ENCODE data around the gene TIPRL.

Gene TIPRL

DNA sequence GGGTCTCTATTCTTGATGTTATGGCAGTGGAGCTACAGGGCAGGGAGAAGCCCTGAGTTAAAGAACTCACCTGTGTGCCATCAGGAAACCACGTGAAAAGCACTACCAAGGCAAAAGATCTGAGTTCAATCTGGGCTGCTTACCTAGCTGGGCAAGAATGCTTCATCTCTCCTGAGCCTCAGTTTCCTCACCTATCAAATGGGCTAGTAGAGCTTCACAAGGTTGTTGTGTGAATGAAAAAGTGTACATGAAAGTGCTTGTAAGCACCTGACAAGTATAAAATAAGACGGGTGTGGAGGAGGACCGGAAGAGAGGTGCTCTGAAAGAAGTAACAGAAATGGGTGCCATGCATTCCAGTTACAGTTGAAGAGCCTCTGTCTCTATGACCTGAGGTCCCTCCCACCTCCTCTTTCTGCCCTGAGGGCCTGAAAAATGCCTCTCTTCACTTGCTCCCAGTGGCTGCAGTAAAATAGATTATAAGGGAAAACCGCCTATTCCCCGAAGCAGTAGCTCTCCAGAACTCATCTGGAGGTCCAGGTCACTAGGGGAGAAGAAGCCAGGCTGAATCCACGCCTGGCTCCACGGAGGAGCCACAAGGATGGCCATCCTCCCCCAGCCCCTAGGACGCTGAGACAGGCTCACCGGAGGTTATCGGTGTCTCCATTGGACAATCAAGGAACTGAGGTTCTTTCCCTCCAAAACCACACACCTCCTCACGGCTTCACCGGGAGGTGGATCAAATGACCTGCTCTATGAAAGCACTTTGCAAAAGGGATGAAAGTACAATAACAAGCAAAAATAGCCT, 43.4 kb upstream of the TIPRL start:
- H3K9ac ChIP-seq: no peak overlapping the region
- no peaks in the 10 kb centered on the region for H3K4me1 ChIP-seq (ENCODE audit: low read depth, poor library complexity, severe bottlenecking)
- H3K4me2 ChIP-seq: peak overlapping the region; percentile 84; the same call in 1 of the 2 replicates
- no peaks in the 10 kb centered on the region for H4K20me1 ChIP-seq (ENCODE audit: insufficient read depth)
- H3K79me2 ChIP-seq (ENCODE audit: insufficient read depth, low read depth): no peaks in the 10 kb centered on the region
- TF ChIP-seq, protein P1, sequence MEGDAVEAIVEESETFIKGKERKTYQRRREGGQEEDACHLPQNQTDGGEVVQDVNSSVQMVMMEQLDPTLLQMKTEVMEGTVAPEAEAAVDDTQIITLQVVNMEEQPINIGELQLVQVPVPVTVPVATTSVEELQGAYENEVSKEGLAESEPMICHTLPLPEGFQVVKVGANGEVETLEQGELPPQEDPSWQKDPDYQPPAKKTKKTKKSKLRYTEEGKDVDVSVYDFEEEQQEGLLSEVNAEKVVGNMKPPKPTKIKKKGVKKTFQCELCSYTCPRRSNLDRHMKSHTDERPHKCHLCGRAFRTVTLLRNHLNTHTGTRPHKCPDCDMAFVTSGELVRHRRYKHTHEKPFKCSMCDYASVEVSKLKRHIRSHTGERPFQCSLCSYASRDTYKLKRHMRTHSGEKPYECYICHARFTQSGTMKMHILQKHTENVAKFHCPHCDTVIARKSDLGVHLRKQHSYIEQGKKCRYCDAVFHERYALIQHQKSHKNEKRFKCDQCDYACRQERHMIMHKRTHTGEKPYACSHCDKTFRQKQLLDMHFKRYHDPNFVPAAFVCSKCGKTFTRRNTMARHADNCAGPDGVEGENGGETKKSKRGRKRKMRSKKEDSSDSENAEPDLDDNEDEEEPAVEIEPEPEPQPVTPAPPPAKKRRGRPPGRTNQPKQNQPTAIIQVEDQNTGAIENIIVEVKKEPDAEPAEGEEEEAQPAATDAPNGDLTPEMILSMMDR (conservative IDR thresholded peaks at IDR 0.05; ENCODE audit: low read depth, low read length): no peak
- H3K36me3 ChIP-seq (ENCODE audit: insufficient read depth): no peaks in the 10 kb centered on the region
- H3K4me3 ChIP-seq (IDR thresholded peaks at IDR 0.05; ENCODE audit: insufficient read depth, low read depth, low read length): no peak overlapping the region
- peak overlapping the region; percentile 84; the same call in 1 of the 2 replicates for H2AFZ ChIP-seq (ENCODE audit: low read depth)
- no peak overlapping the region for H3K27ac ChIP-seq
- peaks cover 11% of the 10 kb centered on the region; the same call in 1 of the 2 replicates for H3K27me3 ChIP-seq (ENCODE audit: insufficient read depth, low read depth)

DNA sequence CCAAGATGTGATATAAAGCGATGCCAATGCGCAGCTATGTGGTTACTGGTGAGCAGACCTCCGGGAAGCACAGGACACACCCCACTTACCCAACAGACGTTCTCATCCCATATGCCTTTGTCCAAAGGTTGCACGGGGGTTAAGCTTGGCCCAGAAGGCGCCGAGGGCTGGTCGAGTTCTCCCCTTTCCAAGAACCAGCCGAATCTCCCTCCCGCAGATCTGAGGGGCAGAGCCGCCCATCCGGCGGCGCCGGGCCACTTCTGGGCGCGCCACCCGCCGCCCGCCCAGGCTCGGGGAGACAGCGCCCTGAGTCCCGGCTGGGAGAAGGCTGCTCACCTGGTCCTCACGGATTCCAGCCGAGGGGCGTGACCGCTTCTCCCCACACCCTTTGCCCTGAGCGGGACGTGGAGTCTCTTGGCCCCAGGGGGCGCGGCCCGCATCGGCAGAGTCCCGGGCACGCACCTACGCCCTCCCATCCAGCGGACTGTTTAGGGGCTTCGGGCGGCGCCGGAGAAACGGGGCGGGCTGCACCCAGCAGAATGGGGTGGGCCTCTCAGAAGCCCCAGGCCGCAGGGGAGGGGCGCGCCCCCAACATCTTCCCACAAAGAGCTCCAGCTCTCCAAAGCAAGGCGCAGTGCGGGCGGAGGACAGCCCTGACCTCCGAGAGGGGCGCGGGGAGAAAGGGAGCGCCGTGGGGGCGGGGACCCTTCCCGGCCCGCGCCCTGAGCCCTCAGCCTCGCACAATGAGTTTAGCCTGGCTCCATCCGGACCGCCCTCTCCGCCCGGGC, 42.6 kb upstream of the TIPRL start:
- 0 out of 2 replicates have a peak overlapping the region, but pooled peaks have one; percentile 3 for H3K9ac ChIP-seq
- H3K4me3 ChIP-seq (IDR thresholded peaks at IDR 0.05; ENCODE audit: insufficient read depth, low read depth, low read length): peak overlapping the region; percentile 74
- peak overlapping the region; percentile 84 for H2AFZ ChIP-seq (ENCODE audit: low read depth)
- no peaks in the 10 kb centered on the region for H4K20me1 ChIP-seq (ENCODE audit: insufficient read depth)
- no peaks in the 10 kb centered on the region for H3K4me1 ChIP-seq (ENCODE audit: low read depth, poor library complexity, severe bottlenecking)
- H3K4me2 ChIP-seq: peak overlapping the region; percentile 84
- H3K79me2 ChIP-seq (ENCODE audit: insufficient read depth, low read depth): no peaks in the 10 kb centered on the region
- TF ChIP-seq, protein P1 (conservative IDR thresholded peaks at IDR 0.05; ENCODE audit: low read depth, low read length): no peak
- no peak overlapping the region for H3K27ac ChIP-seq
- H3K27me3 ChIP-seq (ENCODE audit: insufficient read depth, low read depth): peaks cover 11% of the 10 kb centered on the region; the same call in 1 of the 2 replicates
- no peaks in the 10 kb centered on the region for H3K36me3 ChIP-seq (ENCODE audit: insufficient read depth)

DNA sequence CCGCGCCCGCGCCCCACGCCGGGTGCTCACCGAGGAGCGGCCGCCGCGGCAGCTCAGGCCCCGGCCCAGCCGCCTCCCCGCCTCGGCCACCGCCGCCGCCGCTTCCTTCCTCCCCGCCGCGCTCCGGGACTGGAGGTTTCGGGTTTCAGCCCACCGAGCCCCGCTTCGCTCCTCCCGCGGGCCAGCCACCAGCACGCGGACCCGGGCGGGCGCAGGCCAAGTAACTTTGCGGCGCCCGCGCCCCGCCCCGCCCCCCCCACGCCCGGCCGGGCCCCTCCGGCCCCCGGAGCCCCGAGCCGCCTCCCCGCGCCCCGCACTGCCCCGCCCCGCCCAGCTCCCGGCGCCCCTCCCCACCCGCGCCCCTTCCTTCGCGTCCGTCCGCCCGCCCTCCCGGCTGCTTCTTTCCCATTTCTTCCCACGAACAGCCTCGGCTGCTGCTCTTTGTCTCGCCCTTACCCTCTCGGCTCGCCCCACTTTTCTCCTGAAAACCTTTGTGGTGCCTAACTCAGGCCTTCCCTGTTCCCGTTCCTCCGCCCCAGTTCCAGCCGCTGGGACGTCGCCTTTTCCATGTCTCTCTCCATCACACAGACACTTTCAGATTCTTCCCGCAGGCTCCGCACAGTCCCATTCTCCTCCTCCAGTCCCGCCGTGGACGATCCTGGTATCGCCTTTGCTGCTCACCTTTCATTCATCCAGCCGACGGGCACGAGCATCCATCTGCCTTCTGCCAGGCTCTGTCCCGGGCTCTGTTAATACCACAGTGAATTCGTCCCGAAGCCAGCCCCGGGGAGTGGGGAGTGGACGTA, 41.9 kb upstream of the TIPRL start, which contains the start of gene GPR161:
Gene GPR161 (minus strand): TSS at position 222 of the 806 bp plus-strand sequence. CDS start 32,080 bp downstream, outside the sequence.
- no peak within 1 kb of the TSS for H3K27ac ChIP-seq
- TF ChIP-seq, protein P1 (conservative IDR thresholded peaks at IDR 0.05; ENCODE audit: low read depth, low read length): no peak
- peak within 1 kb of the TSS; percentile 74 for H3K4me3 ChIP-seq (IDR thresholded peaks at IDR 0.05; ENCODE audit: insufficient read depth, low read depth, low read length)
- H2AFZ ChIP-seq (ENCODE audit: low read depth): peak within 1 kb of the TSS; percentile 84
- H3K4me1 ChIP-seq (ENCODE audit: low read depth, poor library complexity, severe bottlenecking): no peaks in the 10 kb centered on the region
- no peaks in the 10 kb centered on the region for H4K20me1 ChIP-seq (ENCODE audit: insufficient read depth)
- H3K9ac ChIP-seq: 0 out of 2 replicates have a peak within 1 kb of the TSS, but pooled peaks have one; percentile 3
- no peaks in the 10 kb centered on the region for H3K36me3 ChIP-seq (ENCODE audit: insufficient read depth)
- no peaks in the 10 kb centered on the region for H3K79me2 ChIP-seq (ENCODE audit: insufficient read depth, low read depth)
- peaks cover 11% of the 10 kb centered on the region; the same call in 1 of the 2 replicates for H3K27me3 ChIP-seq (ENCODE audit: insufficient read depth, low read depth)
- H3K4me2 ChIP-seq: peak within 1 kb of the TSS; percentile 84

DNA sequence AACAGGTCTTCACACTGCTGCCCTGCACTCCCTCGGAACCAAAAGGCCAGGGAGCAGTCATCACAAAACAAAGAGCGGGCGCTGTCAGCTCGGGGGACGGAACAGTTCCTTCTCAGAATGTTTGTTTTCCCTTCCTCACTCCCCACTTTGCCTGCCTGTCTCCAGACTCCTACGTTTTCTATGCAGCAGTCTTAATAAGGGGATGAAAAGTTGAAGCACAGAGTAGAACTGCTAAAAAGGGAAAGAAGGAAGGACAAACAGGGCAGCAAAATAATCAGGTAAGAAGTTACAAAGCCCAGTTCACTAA, 41.3 kb upstream of the TIPRL start:
- H3K4me2 ChIP-seq: no peak overlapping the region
- no peak overlapping the region for H3K9ac ChIP-seq
- H3K4me3 ChIP-seq (IDR thresholded peaks at IDR 0.05; ENCODE audit: insufficient read depth, low read depth, low read length): no peak overlapping the region
- peaks cover 11% of the 10 kb centered on the region; the same call in 1 of the 2 replicates for H3K27me3 ChIP-seq (ENCODE audit: insufficient read depth, low read depth)
- H4K20me1 ChIP-seq (ENCODE audit: insufficient read depth): no peaks in the 10 kb centered on the region
- TF ChIP-seq, protein P1 (conservative IDR thresholded peaks at IDR 0.05; ENCODE audit: low read depth, low read length): no peak
- no peak overlapping the region for H3K27ac ChIP-seq
- no peaks in the 10 kb centered on the region for H3K79me2 ChIP-seq (ENCODE audit: insufficient read depth, low read depth)
- H2AFZ ChIP-seq (ENCODE audit: low read depth): peak overlapping the region; percentile 17; the same call in 1 of the 2 replicates
- H3K36me3 ChIP-seq (ENCODE audit: insufficient read depth): no peaks in the 10 kb centered on the region
- no peaks in the 10 kb centered on the region for H3K4me1 ChIP-seq (ENCODE audit: low read depth, poor library complexity, severe bottlenecking)
